GM18508 (cell line): ENCODE measurements around the gene RNF4.

Source experiments
- ATAC-seq: cut with Tn5 transposase; IDR thresholded peaks from one replicate; pipeline ENCODE4 v1.9.1; 2021; ENCODE audit warnings: moderate number of reproducible peaks; ENCODE audit not compliant: insufficient read depth, unreplicated experiment

Gene RNF4

DNA sequence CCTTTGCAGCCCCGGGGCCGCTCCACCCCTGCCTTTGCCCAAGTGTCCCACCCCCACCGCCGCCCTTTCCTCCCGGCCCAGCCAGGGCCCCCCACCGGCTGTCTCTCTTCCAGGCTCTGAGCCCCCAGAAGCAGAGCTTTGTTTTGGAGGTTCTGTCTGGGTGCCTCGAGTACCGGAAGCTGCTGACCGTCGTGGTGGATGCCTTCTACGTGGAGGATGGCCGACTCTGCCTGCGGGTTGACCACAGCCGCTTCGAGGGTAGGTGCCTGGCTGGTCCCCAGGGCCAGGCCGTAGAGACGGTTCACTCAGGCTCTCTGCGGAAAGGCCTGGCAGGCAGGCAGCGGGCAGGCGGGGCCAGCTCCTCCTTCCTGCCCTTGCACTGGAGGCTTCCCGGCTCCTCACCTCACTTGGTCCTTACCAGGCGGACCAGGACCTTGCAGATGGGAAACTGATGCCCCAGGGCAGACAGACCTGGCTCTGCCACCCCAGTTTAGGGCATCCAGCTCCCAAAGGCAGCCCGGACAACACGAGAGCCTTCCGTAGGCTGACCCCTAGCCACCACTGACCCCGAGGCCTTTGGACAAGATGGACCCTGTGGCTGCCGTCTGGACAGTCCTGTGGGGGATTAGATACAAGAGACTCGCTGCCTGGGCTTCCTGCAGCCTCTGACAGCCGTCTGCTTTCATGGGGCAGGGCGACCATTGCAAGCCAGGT, 32.0 kb upstream of the RNF4 start:
- ATAC-seq = no peak

GRCh38 chr4:2437475-2438215, 31.3 kb upstream of the RNF4 start:
- no peak for ATAC-seq

- no peak for ATAC-seq
Observed at GRCh38 chr4:2438822-2439718, 29.8 kb upstream of the RNF4 start.

GRCh38 chr4:2441393-2442174, 27.3 kb upstream of the RNF4 start:
- ATAC-seq = peak; percentile 72

DNA sequence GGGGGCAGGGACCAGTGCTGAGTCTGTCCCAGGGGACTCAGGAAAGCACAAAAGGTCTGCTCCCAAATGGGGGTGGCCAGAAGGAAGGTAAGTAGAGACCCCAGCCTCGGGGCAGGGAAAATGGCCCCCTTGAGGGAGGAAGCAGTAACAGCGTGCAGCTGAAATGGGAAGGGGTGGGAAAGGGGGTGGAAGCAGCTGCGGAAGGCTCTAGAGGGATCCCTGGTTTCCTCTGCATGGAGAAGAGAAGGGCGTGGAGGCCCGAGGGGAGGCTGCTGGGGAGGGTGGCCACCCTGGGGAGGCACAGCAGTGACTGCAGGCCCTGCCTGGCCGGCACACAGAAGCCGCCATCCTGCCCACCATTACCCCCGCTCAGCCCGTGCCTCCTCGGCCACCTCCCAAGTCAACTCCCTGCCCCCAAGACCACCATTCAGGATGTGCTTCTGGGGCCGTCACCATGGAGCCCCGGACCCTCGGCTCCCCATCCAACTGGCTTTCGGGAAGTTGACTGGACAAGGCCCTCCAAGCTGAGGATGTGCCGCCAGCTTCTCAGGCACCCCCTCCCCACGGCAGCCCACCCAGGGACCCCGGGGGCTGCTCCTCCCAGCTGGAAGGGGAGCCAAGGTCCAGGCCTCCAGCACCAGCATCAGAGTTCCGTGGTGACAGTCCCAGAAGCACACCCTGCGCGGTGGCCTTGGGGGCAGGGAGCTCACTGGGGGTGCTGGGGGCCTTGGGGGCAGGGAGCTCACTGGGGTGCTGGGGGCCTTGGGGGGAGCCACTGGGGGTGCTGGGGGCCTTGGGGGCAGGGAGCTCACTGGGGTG, 26.5 kb upstream of the RNF4 start:
- no peak for ATAC-seq

- no peak for ATAC-seq
Observed at GRCh38 chr4:2443061-2443730, 25.7 kb upstream of the RNF4 start.

DNA sequence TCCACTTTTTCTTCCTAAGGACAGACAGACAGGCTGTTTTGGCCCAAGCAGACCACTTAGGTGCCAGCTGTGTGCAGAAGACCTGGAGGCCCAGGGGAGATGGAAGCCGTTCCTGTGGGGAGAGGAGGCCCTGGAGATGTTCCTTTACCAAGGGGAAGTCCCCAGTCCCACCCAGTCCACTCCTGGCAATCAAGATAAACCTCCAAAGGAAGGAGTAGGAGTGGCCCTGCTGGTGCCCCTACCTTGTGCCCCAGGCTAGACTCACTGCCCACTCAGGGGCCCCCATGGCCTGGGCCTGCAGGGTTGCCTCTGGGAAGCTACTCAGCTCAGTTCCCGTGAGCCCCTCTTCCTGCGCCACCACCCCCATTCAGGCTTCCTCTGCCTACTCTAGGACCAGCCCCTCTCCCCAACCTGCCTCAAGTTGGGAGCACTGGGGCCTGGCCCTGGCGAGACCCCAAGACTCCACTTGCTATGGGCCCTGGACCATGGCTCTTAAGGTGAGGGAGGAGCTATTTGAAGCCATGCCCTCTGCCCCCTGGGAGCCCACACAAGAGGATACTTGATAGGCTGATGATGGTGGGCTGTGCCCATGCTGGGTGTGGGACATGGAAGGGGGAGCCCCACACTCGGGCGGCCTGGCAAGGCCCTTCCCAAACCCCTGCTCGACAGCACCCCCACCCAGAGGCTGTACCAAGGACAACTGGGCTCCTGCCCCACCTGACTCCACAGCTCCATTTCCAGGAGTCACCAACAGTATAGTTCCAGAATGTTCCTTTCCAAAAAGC, 24.8 kb upstream of the RNF4 start:
- ATAC-seq = no peak

DNA sequence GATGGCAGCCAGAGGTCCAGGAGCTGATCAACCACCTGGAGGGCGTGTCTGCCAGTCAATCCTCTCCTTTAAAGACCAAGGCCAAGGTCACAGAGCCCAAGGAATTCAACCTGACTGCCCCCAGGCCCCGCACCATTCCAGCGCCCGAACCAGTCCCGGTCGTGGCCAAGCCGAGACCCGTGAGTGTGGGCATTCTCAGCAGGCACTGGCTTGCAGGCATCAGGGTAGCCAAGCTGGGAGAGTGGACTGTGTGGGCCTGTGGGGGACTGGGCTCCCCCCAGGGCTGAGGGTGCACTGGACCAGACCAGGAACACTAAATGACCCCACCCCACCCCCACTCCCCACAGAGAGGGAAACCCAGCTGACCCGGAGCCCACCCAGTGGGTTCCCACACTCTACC, 23.8 kb upstream of the RNF4 start:
- no peak for ATAC-seq

DNA sequence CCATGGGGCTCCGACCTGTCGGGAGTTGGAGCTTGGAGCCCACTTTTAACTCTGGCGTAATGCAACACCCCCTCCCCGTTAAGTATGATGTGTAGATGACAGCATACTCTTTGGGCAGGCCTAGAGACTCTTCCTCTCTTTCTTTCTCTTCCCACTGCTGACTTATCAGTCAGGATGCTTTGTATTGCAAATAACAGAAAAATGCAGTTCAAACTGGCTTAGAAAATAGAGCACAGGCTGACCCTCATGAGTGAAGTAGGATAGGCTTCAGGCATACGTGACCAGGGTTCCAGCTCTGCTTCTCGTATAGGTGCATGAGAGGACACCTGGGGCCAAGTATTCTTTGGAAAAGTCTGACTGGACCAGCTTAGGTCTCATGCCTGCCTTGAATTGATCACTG, 23.3 kb upstream of the RNF4 start:
- ATAC-seq = no peak

GRCh38 chr4:2446656-2447564, 22.0 kb upstream of the RNF4 start:
- no peak for ATAC-seq

- no peak for ATAC-seq
Observed at GRCh38 chr4:2448589-2448988, 20.3 kb upstream of the RNF4 start.

- ATAC-seq = no peak
Observed at GRCh38 chr4:2449051-2449450, 19.9 kb upstream of the RNF4 start.

GRCh38 chr4:2449511-2450392, 19.2 kb upstream of the RNF4 start:
- no peak for ATAC-seq

GRCh38 chr4:2450394-2451035, 18.4 kb upstream of the RNF4 start:
- ATAC-seq = no peak

- no peak for ATAC-seq
Observed at GRCh38 chr4:2451036-2451520, 17.8 kb upstream of the RNF4 start.
